SK-N-SH (cell line): ENCODE results near the gene SLC15A1. TPM values are rescaled to one million over a fixed set of nuclear protein-coding genes. Genes with fewer than 3 reads are reported as not detected.

Source experiments
- CTCF ChIA-PET: fragments of 300-600, 350-600 bp; formaldehyde crosslinking; extraction: SDS; loops from one replicate; lab custom pipeline; 2021; lab: Yijun Ruan, JAX
- POLR2A ChIA-PET: fragments of 350-600 bp; sonication (Branson Sonifier 250); formaldehyde crosslinking; extraction: SDS; loops from one replicate; lab custom pipeline; 2020; ENCODE audit warnings: antibody characterized with exemption, inconsistent platforms; lab: Yijun Ruan, JAX
- DNase-seq: peaks from one replicate; pipeline ENCODE4 v3.0.0; 2012
- H2AFZ ChIP-seq: fragments of 200-600 bp; sonication (generic); 2 replicates; pipeline ENCODE4 v1.8.1; 2016; ENCODE audit warnings: antibody characterized with exemption, mild to moderate bottlenecking, low read depth
- H3F3A ChIP-seq: fragments of 200-600 bp; sonication (generic); replicated peaks from 2 replicates; pipeline ENCODE3; 2016; ENCODE audit warnings: antibody characterized with exemption, mild to moderate bottlenecking; ENCODE audit not compliant: insufficient read depth
- H3K27ac ChIP-seq, 2 experiments: fragments of 200-500 bp in 1 of 2; fragments of 200-600 bp in 1 of 2; sonication (Bioruptor generic) in 1 of 2; sonication (generic), shearing (Covaris generic) in 1 of 2; 2 replicates each; pipeline versions ENCODE4 v1.5.1 to v1.6.1; 2014 to 2016; ENCODE audit warnings: low read depth in 2 of 2, inconsistent platforms in 1 of 2, low read length in 1 of 2, mild to moderate bottlenecking in 1 of 2, mixed read lengths in 1 of 2
- H3K27me3 ChIP-seq: fragments of 200-600 bp; sonication (generic), shearing (Covaris generic); 2 replicates; pipeline ENCODE4 v1.6.1; 2016; ENCODE audit warnings: mixed run types; ENCODE audit not compliant: insufficient read depth
- H3K36me3 ChIP-seq, 2 experiments: fragments of 200-500 bp in 1 of 2; fragments of 200-600 bp in 1 of 2; sonication (Bioruptor generic) in 1 of 2; sonication (generic) in 1 of 2; replicated peaks in 1 of 2; 2 replicates each; pipeline versions ENCODE3 to v1.5.1; 2014 to 2016; ENCODE audit warnings: low read length in 1 of 2, mild to moderate bottlenecking in 1 of 2; ENCODE audit not compliant: insufficient read depth in 2 of 2, control insufficient read depth in 1 of 2
- H3K4me1 ChIP-seq, 2 experiments: fragments of 200-500 bp in 1 of 2; fragments of 200-600 bp in 1 of 2; sonication (Bioruptor generic) in 1 of 2; sonication (generic), shearing (Covaris generic) in 1 of 2; 2 replicates each; pipeline versions ENCODE4 v1.5.1 to v1.6.1; 2014 to 2016; ENCODE audit warnings: low read depth in 1 of 2, low read length in 1 of 2, mixed run types in 1 of 2; ENCODE audit not compliant: insufficient read depth in 2 of 2, control insufficient read depth in 1 of 2
- H3K4me2 ChIP-seq: fragments of 200-600 bp; sonication (generic), shearing (Covaris generic); 2 replicates; pipeline ENCODE4 v1.6.1; 2017; ENCODE audit warnings: mixed run types
- H3K4me3 ChIP-seq, 2 experiments: fragments of 200-500 bp in 1 of 2; fragments of 200-600 bp in 1 of 2; sonication (Bioruptor generic) in 1 of 2; sonication (generic), shearing (Covaris generic) in 1 of 2; 2 replicates each; pipeline versions ENCODE4 v1.5.1 to v1.8.1; 2014 to 2016; ENCODE audit warnings: low read depth in 2 of 2, inconsistent platforms in 1 of 2, low read length in 1 of 2, mild to moderate bottlenecking in 1 of 2, mixed read lengths in 1 of 2, moderate library complexity in 1 of 2
- H3K79me2 ChIP-seq: fragments of 200-600 bp; sonication (generic); 2 replicates; pipeline ENCODE4 v1.8.1; 2017; ENCODE audit warnings: mild to moderate bottlenecking; ENCODE audit not compliant: insufficient read depth
- H3K9ac ChIP-seq: fragments of 200-600 bp; sonication (generic); 2 replicates; pipeline ENCODE4 v1.6.1; 2017; ENCODE audit warnings: mixed run types
- H3K9me2 ChIP-seq: fragments of 200-600 bp; sonication (generic); 2 replicates; pipeline ENCODE4 v1.6.1; 2017; ENCODE audit warnings: mixed run types
- H3K9me3 ChIP-seq: fragments of 200-600 bp; sonication (generic); 2 replicates; pipeline ENCODE4 v1.6.1; 2017; ENCODE audit warnings: mixed run types, mild to moderate bottlenecking, moderate library complexity
- H4K20me1 ChIP-seq: fragments of 200-600 bp; sonication (generic); 2 replicates; pipeline ENCODE4 v1.6.1; 2017; ENCODE audit warnings: mild to moderate bottlenecking, mixed run types; ENCODE audit not compliant: insufficient read depth
- CHD2 ChIP-seq: fragments of 150-350 bp; IDR thresholded peaks from 2 replicates; pipeline ENCODE4 v1.6.1; 2018; ENCODE audit warnings: low read length; ENCODE audit not compliant: partially characterized antibody
- CTCF ChIP-seq: fragments of 200-600 bp; sonication (generic); IDR thresholded peaks from 2 replicates; pipeline ENCODE4 v1.6.1; 2017; ENCODE audit warnings: antibody characterized with exemption, mild to moderate bottlenecking, moderate library complexity
- EZH2phosphoT487 ChIP-seq: fragments of 200-600 bp; sonication (generic); IDR thresholded peaks from 2 replicates; pipeline ENCODE4 v1.6.1; 2017; ENCODE audit warnings: low read depth, mixed run types, mild to moderate bottlenecking, antibody characterized with exemption, moderate library complexity, borderline replicate concordance
- FOXJ3 ChIP-seq: sonication (generic); formaldehyde crosslinking; IDR thresholded peaks from 2 replicates; pipeline ENCODE4 v1.5.1; 2020; ENCODE audit warnings: mild to moderate bottlenecking, missing genetic modification reagents
- FOXM1 ChIP-seq: IDR thresholded peaks from 2 replicates; pipeline ENCODE4 v1.4.0; 2012; ENCODE audit warnings: low read depth, mild to moderate bottlenecking
- GABPA ChIP-seq: IDR thresholded peaks from 2 replicates; pipeline ENCODE4 v1.4.0; 2012; ENCODE audit warnings: low read depth, mild to moderate bottlenecking
- GATA2 ChIP-seq: sonication (generic); formaldehyde crosslinking; IDR thresholded peaks from 2 replicates; pipeline ENCODE4 v1.5.0; 2020; ENCODE audit warnings: mild to moderate bottlenecking, missing genetic modification reagents
- JUND ChIP-seq: IDR thresholded peaks from 2 replicates; pipeline ENCODE4 v1.4.0; 2012
- MAX ChIP-seq: IDR thresholded peaks from 2 replicates; pipeline ENCODE4 v1.4.0; 2012; ENCODE audit warnings: low read depth
- NFIC ChIP-seq: IDR thresholded peaks from 2 replicates; pipeline ENCODE4 v1.4.0; 2012; ENCODE audit warnings: borderline replicate concordance
- PBX3 ChIP-seq: IDR thresholded peaks from 2 replicates; pipeline ENCODE4; 2012
- POLR2AphosphoS5 ChIP-seq: IDR thresholded peaks from 2 replicates; pipeline ENCODE4 v1.6.1; 2012; ENCODE audit warnings: low read depth, low read length
- RAD21 ChIP-seq: IDR thresholded peaks from 2 replicates; pipeline ENCODE4 v1.6.1; 2012; ENCODE audit warnings: mild to moderate bottlenecking, low read length
- RCOR1 ChIP-seq: fragments of 150-350 bp; IDR thresholded peaks from 2 replicates; pipeline ENCODE4 v1.6.1; 2017; ENCODE audit warnings: antibody characterized with exemption, low read length
- RFX5 ChIP-seq: IDR thresholded peaks from 2 replicates; pipeline ENCODE4 v1.6.1; 2012; ENCODE audit warnings: mild to moderate bottlenecking, improper control_type of control experiment, low read length
- SIN3A ChIP-seq: IDR thresholded peaks from 2 replicates; pipeline ENCODE4 v1.6.1; 2012; ENCODE audit warnings: low read depth, mild to moderate bottlenecking, low read length, moderate library complexity, borderline replicate concordance
- SMC3 ChIP-seq: IDR thresholded peaks from 2 replicates; pipeline ENCODE4 v1.6.1; 2012; ENCODE audit warnings: low read depth, low read length, improper control_type of control experiment
- TAF1 ChIP-seq: IDR thresholded peaks from 2 replicates; pipeline ENCODE4 v1.6.1; 2012; ENCODE audit warnings: low read depth, mild to moderate bottlenecking, low read length, moderate library complexity, borderline replicate concordance
- TEAD4 ChIP-seq: IDR thresholded peaks from 2 replicates; pipeline ENCODE4 v1.4.0; 2012; ENCODE audit warnings: mild to moderate bottlenecking, borderline replicate concordance; ENCODE audit not compliant: insufficient read depth
- USF1 ChIP-seq: IDR thresholded peaks from 2 replicates; pipeline ENCODE4 v1.4.0; 2012; ENCODE audit warnings: low read depth, borderline replicate concordance
- USF2 ChIP-seq: fragments of 150-350 bp; IDR thresholded peaks from 2 replicates; pipeline ENCODE4 v1.6.1; 2017; ENCODE audit warnings: antibody characterized with exemption, low read length, low read depth, borderline replicate concordance
- YY1 ChIP-seq: IDR thresholded peaks from 2 replicates; pipeline ENCODE4 v1.4.0; 2012; ENCODE audit warnings: low read depth, mild to moderate bottlenecking
- WGBS: methylation state at CpG from one replicate; pipeline ENCODE4 v1.1.6; 2017; ENCODE audit warnings: low lambda C conversion rate; 5-methylcytosine and 5-hydroxymethylcytosine counted together
- polyA plus RNA-seq, 3 experiments: library from polyadenylated mRNA; depleted of rRNA; stranded (reverse); fragments of >200 nt; gene quantifications; 2 replicates each; pipeline ENCODE4 v1.2.3, GENCODE V29; 2012

Gene SLC15A1
- polyA plus RNA-seq, 1 of the 3 experiments (the other 2 are of a cell fraction): not detected

GRCh38 chr13:98796798-98797197 is 44.3 kb upstream of the SLC15A1 start (continued):
- TF ChIP-seq GATA2 (CRISPR knock-in tag) (no peak), FOXJ3 (no peak), SMC3 (no peak), RAD21 (no peak), CHD2 (no peak), MAX (no peak)

- Histone ChIP-seq H3K79me2 (no peaks in the 10 kb centered on the region), H3F3A (no peaks in the 10 kb centered on the region), H3K9me2 (no peaks in the 10 kb centered on the region), H3K27ac (no peak overlapping the region), H3K27me3 (no peaks in the 10 kb centered on the region), H3K9me3 (no peaks in the 10 kb centered on the region), H3K36me3 (peaks cover 0 to 13% of the 10 kb centered on the region in 2 experiments)
- CTCF ChIA-PET: no interaction called here
- no peak for DNase-seq
- 87% methylated on average over 5 of the region's 5 CpGs for WGBS
- TF ChIP-seq RCOR1 (no peak), SMC3 (no peak), POLR2AphosphoS5 (no peak), SIN3A (no peak), RFX5 (no peak), FOXM1 (no peak), CTCF (no peak)
- TF ChIP-seq, all 33 proteins: peak for 0
- Histone ChIP-seq H4K20me1 (no peaks in the 10 kb centered on the region), H3K4me1 (peaks cover 0 to 16% of the 10 kb centered on the region in 2 experiments; a peak in 2 of 4 replicates), H3K4me2 (no peak overlapping the region), H3K4me3 (no peak overlapping the region), H2AFZ (no peak overlapping the region), H3K9ac (no peak overlapping the region)
- POLR2A ChIA-PET: no interaction called here
Measured at GRCh38 chr13:98796191-98796590, 43.7 kb upstream of the SLC15A1 start.

GRCh38 chr13:98795220-98795619 is 42.7 kb upstream of the SLC15A1 start:
- H3K27ac ChIP-seq: no peak overlapping the region
- no peak overlapping the region for H2AFZ ChIP-seq
- DNase-seq: no peak
- H4K20me1 ChIP-seq: no peaks in the 10 kb centered on the region
- 93% methylated on average over 6 of the region's 6 CpGs for WGBS
- no peaks in the 10 kb centered on the region for H3K27me3 ChIP-seq
- H3K79me2 ChIP-seq: no peaks in the 10 kb centered on the region
- H3K9ac ChIP-seq: no peak overlapping the region
- H3K9me2 ChIP-seq: no peaks in the 10 kb centered on the region
- no peaks in the 10 kb centered on the region for H3F3A ChIP-seq
- no peak for TF ChIP-seq YY1
- no peak for TF ChIP-seq GABPA
- TF ChIP-seq TAF1: no peak
- TF ChIP-seq USF2: no peak
- TF ChIP-seq USF1: no peak
- no peak for TF ChIP-seq RAD21
- no peak for TF ChIP-seq PBX3
- no peak for TF ChIP-seq JUND
- TF ChIP-seq EZH2phosphoT487: no peak
- no peak for TF ChIP-seq TEAD4
- TF ChIP-seq FOXM1: no peak
- no peak for TF ChIP-seq NFIC
- H3K4me2 ChIP-seq: no peak overlapping the region
- H3K4me3 ChIP-seq: no peak overlapping the region
- no peaks in the 10 kb centered on the region for H3K9me3 ChIP-seq
- peaks cover 0 to 13% of the 10 kb centered on the region in 2 experiments for H3K36me3 ChIP-seq
- ChIA-PET CTCF (interaction anchor here (0.6 kb wide), 1 partner anchor 326 kb away, joined by 3 read pairs; no protein-coding TSS in a partner anchor), POLR2A (no interaction called here)
- peaks cover 0 to 16% of the 10 kb centered on the region in 2 experiments; a peak in 2 of 4 replicates for H3K4me1 ChIP-seq
